ENCODE data around the gene GABBR2. TPM values are rescaled to one million over a fixed set of nuclear protein-coding genes. Genes with fewer than 3 reads are reported as not detected.
"Not testable (repeated sequence)": the region's sequence is repeated elsewhere in the genome, so short reads cannot be mapped to it uniquely, and the experiment has no call there.

Gene GABBR2
- total RNA-seq, 2 donors from 2014 or later = 0.41 TPM; not detected in 1

DNA sequence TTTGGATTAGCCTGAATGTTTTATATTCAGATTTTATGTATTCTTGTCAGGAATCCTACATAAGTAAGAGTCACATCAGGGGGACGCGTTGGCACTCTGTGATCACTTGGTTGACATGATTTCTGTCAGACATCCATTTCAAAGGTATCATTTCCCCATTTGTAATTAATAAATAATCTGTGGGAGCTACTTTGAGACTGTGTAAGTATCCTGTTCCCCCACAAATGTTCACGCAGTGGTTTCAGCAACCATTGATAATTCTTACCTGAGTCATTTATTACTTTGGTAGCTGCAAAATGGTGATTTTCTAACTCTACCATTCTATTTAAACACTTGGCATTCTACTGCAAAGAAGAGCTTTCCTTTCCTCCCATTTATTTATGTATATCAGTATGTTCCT is 396.4 kb downstream of the GABBR2 start:
- no peak for ATAC-seq
- intact Hi-C loops (cut with DNase I) = no loop called here
- no peak for DNase-seq

GRCh38 chr9:98311541-98311940 is 397.2 kb downstream of the GABBR2 start:
- DNase-seq = no peak
- ATAC-seq = no peak
- intact Hi-C loops (cut with DNase I) = no loop called here

GRCh38 chr9:98310752-98311392 is 397.9 kb downstream of the GABBR2 start:
- intact Hi-C loops (cut with DNase I) = no loop called here
- no peak for ATAC-seq
- no peak for DNase-seq

- no peak for DNase-seq
- intact Hi-C loops (cut with DNase I) = no loop called here
- ATAC-seq = no peak
These were observed 402.2 kb downstream of the GABBR2 start for GRCh38 chr9:98306384-98307145.

- ATAC-seq = no peak
- intact Hi-C loops (cut with DNase I) = no loop called here
These were observed 404.4 kb downstream of the GABBR2 start for GRCh38 chr9:98304381-98304780.

GRCh38 chr9:98303633-98304125 is 405.1 kb downstream of the GABBR2 start:
- no peak for ATAC-seq
- intact Hi-C loops (cut with DNase I) = no loop called here

More at GRCh38 chr9:98304381-98304780, 404.4 kb downstream of the GABBR2 start:
- no peak for DNase-seq

GRCh38 chr9:98302938-98303632 is 405.6 kb downstream of the GABBR2 start:
- intact Hi-C loops (cut with DNase I) = no loop called here
- no peak for DNase-seq
- ATAC-seq = no peak

More at GRCh38 chr9:98303633-98304125, 405.1 kb downstream of the GABBR2 start:
- DNase-seq = no peak

GRCh38 chr9:98302150-98302549 is 406.6 kb downstream of the GABBR2 start:
- intact Hi-C loops (cut with DNase I) = no loop called here
- DNase-seq (no peak), ATAC-seq (no peak)

DNA sequence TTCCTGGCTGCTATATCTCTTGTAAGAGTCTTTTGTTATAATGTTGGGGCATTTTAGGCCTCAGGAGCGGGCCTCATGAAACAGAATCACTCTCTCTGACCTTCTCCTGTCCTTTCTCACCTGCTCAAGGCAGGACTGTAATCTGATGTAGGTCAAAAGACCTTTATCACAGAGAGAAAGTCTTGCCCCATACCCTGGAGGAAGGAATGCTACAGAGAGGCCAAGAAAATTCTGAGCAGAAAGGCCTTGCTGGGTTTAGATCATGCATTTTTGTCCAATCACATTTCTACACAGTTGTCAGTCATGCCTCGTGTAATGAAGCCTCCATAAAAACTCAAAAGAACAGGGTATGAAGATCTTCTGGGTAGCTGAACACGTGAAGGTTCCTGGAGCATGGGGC is 408.1 kb downstream of the GABBR2 start:
- no peak for DNase-seq
- ATAC-seq = no peak
- intact Hi-C loops (cut with DNase I) = no loop called here

GRCh38 chr9:98298476-98298875 is 410.3 kb downstream of the GABBR2 start:
- intact Hi-C loops (cut with DNase I) = no loop called here
- ATAC-seq (no peak), DNase-seq (no peak)

GRCh38 chr9:98295824-98296223 is 412.9 kb downstream of the GABBR2 start:
- no peak for ATAC-seq
- intact Hi-C loops (cut with DNase I) = no loop called here
- no peak for DNase-seq

DNA sequence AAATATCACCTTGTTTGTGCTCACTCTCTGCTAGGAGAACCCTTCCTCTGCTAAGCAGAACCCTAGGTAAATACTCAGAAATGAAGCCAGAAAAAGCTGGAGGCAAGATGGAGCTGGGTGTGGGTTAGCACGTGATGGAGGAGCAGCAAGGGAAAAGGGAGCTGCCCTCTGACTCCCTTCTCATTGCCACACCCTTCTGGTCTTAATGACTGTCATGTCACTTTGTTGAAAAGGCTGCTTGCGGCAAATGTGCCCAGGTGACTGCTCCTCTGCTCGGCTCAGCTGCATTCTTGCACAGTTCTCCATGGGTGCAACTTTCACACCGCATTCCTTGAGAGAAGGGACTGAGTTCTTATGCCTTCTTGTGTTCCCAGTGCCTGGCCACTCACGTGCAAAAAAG is 416.9 kb downstream of the GABBR2 start:
- DNase-seq (no peak), ATAC-seq (no peak)
- intact Hi-C loops (cut with DNase I) = no loop called here

GRCh38 chr9:98290411-98290810 is 418.3 kb downstream of the GABBR2 start:
- intact Hi-C loops (cut with DNase I) = no loop called here
- ATAC-seq (no peak), DNase-seq (no peak)

DNA sequence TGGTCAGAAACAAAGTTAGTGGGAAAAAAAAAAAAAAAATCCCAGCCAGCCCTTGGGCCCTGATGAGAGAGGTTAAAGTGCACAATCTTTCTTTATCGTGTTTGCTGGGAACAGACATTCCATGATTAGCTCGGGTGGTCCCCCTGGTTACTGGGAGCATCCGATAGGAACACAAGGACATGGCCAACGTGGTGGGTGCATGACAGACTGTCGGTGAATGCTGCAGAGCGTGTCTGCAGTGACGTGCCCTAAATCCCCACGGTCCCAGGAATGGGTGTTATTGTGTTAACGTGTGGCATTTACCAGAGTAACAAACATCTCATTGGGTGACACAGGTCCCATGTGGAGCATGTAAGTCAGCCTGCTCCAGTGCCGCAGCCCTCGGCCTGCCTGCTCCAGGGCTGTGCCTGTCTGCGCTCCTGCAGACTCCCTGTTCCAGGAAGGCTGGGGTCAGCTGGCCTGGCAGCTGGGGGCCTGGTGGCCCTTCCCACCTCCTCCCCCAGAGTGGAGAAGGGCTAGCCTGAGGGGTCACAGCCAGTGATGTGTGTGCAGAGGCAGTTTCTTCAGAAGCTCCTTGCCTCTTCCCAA is 419.0 kb downstream of the GABBR2 start:
- intact Hi-C loops (cut with DNase I) = no loop called here
- no peak for ATAC-seq

DNA sequence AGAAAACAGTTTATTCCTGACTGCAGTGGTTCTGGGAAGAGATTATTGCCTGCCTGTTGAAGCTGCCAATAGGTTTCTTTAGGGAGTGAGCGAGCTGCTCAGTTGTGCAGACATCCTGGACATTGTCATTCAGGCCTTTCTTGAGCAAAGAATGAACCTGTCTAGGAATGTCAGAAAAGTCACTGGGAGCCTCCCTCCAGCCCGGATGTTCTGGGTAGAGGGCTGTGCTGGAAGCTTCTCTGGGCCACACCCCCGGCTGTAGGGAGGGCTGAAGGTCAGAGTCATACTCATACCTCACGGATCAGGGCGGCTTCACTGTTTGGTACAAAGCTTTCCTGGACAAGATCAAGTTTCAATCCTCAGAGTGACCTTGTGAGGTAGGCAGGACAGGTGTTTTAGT is 419.9 kb downstream of the GABBR2 start:
- intact Hi-C loops (cut with DNase I) = no loop called here
- no peak for DNase-seq
- no peak for ATAC-seq

More for the DNA sequence above, 419.0 kb downstream of the GABBR2 start:
- DNase-seq = no peak

GRCh38 chr9:98287384-98287783 is 421.4 kb downstream of the GABBR2 start:
- intact Hi-C loops (cut with DNase I) = no loop called here
- no peak for ATAC-seq
- DNase-seq = no peak

GRCh38 chr9:98285446-98285845 is 423.3 kb downstream of the GABBR2 start:
- DNase-seq (no peak), ATAC-seq (no peak)
- intact Hi-C loops (cut with DNase I) = no loop called here

DNA sequence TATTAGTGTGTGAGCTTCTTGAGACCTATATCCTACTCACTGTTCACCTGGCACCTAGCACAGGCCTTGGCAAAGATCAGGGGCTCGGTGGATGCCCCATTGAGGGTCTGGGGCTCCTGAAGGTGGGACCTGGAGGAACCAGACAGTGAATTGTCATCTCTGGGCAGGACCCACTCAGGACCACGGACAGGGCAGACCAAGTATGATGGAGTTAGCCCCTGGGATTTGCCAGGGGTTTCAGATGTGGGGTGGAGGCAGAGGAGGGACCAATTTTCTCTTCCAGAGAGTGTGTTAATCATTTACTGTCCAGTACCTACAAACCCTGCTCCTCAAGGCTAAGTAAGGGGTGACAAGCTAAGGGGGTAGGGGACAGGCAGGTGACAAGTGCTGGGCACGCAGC is 424.0 kb downstream of the GABBR2 start:
- DNase-seq (no peak), ATAC-seq (no peak)
- intact Hi-C loops (cut with DNase I) = no loop called here

DNA sequence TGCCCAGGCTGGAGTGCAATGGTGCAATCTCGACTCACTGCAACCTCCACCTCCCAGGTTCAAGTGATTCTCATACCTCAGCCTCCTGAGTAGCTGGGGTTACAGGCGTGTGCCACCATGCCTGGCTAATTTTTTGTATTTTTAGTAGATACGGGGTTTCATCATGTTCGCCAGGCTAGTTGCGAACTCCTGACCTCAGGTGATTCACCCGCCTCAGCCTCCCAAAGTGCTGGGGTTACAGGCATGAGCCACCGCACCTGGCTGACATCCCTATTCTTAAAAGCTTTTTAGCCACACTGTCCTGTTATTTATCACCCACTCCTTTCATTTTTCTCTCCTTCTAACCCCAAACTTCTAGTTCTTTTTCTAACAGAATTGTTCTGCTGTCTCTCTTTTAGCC is 425.6 kb downstream of the GABBR2 start:
- ATAC-seq; intact Hi-C loops (cut with DNase I); DNase-seq: not testable (repeated sequence)

DNA sequence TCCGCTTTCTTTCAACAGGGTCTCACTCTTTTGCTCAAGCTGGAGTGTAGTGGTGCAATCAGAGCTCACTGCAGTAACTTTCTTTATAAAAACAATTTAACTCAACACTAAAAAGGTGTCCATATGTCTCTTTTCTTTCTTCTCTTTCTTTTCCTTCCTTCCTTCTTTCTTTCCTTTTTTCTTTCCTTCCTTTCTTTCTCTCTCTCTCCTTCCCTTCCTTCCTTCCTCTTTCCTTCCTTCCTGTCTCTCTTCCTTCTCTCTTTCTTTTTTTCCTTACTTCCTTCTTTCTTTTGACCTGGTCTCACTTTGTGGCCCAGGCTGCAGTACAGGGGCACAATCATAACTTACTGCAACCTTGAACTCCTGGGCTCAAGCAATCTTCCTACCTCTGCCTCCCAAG is 427.5 kb downstream of the GABBR2 start:
- DNase-seq (no peak), ATAC-seq (no peak)
- intact Hi-C loops (cut with DNase I) = no loop called here

Measured in left cardiac atrium (tissue), 4 donors.